Measurements from ENCODE around the gene SNX8. TPM values are rescaled to one million over a fixed set of nuclear protein-coding genes. Genes with fewer than 3 reads are reported as not detected.

Gene SNX8
- total RNA-seq, 1 donor from 2014 or later = 40.7 TPM

DNA sequence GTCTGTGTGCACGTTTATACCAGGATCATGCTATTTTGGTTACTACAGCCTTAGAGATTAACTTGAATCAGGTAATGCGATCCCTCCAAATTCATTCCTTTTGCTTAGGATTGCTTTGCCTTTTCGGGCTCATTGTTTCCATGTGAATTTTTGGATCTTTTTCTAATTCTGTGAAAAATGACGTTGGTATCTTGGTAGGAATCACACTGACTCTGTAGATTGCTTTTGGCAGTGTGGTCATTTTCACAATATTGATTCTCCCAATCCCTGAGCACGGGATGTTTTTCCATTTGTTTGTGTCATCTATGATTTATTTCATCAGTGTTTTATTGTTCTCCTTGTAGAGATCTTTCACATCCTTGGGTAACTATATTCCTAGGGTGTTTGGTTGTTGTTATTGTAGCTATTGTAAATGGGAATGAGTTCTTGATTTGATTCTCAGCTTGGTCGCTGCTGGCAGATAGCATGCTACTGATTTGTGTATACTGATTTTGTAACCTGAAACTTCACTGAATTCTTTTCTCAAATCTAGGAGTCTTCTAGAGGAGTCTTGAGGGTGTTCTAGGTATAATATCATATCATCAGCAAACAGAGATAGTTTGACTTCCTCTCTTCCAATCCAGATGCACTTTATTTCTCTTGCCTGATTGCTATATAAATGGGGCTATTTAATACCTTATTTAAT, 18.2 kb downstream of the SNX8 start:
- peaks cover 9% of the 10 kb centered on the region for H3K4me1 Mint-ChIP-seq (ENCODE audit: unreplicated experiment)
- peak overlapping the region; percentile 65 for H3K27ac Mint-ChIP-seq (ENCODE audit: unreplicated experiment)
- DNase-seq (ENCODE audit: low spot score) = no peak
- no peak overlapping the region for H3K4me3 Mint-ChIP-seq (ENCODE audit: unreplicated experiment)
- TF ChIP-seq, protein P1, sequence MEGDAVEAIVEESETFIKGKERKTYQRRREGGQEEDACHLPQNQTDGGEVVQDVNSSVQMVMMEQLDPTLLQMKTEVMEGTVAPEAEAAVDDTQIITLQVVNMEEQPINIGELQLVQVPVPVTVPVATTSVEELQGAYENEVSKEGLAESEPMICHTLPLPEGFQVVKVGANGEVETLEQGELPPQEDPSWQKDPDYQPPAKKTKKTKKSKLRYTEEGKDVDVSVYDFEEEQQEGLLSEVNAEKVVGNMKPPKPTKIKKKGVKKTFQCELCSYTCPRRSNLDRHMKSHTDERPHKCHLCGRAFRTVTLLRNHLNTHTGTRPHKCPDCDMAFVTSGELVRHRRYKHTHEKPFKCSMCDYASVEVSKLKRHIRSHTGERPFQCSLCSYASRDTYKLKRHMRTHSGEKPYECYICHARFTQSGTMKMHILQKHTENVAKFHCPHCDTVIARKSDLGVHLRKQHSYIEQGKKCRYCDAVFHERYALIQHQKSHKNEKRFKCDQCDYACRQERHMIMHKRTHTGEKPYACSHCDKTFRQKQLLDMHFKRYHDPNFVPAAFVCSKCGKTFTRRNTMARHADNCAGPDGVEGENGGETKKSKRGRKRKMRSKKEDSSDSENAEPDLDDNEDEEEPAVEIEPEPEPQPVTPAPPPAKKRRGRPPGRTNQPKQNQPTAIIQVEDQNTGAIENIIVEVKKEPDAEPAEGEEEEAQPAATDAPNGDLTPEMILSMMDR (IDR thresholded peaks at IDR 0.05; ENCODE audit: unreplicated experiment) = no peak
- H3K27me3 Mint-ChIP-seq (ENCODE audit: unreplicated experiment) = no peaks in the 10 kb centered on the region
- no peaks in the 10 kb centered on the region for H3K9me3 Mint-ChIP-seq (ENCODE audit: unreplicated experiment)
- no peaks in the 10 kb centered on the region for H3K36me3 Mint-ChIP-seq (ENCODE audit: low read depth, unreplicated experiment)

DNA sequence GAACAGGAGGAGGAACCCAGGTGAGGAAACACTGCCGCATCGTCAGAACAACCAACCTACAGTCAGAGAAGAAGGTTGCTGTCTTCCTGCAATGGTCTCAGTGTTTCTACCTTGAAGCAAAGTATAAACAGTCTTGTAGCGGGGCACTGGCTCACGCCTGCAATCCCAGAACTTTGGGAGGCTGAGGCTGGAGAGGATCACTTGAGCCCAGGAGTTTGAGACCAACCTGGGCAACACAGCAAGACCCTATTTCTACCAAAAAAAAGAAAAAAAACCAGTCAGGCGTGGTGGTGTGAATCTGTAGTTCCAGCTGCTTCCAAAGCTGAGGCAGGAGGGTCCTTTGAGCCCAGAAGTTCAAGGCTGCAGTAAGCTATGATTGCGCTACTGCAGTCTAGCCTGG, 23.4 kb downstream of the SNX8 start:
- DNase-seq (ENCODE audit: low spot score) = no peak
- Mint-ChIP-seq H3K9me3 (ENCODE audit: unreplicated experiment) (no peaks in the 10 kb centered on the region), H3K4me3 (ENCODE audit: unreplicated experiment) (no peak overlapping the region), H3K4me1 (ENCODE audit: unreplicated experiment) (no peaks in the 10 kb centered on the region), H3K36me3 (ENCODE audit: low read depth, unreplicated experiment) (peaks cover 4% of the 10 kb centered on the region), H3K27ac (ENCODE audit: unreplicated experiment) (no peak overlapping the region), H3K27me3 (ENCODE audit: unreplicated experiment) (no peaks in the 10 kb centered on the region)
- TF ChIP-seq, protein P1 (IDR thresholded peaks at IDR 0.05; ENCODE audit: unreplicated experiment) = no peak

GRCh38 chr7:2289621-2290020, 24.6 kb downstream of the SNX8 start:
- Mint-ChIP-seq H3K4me3 (ENCODE audit: unreplicated experiment) (no peak overlapping the region), H3K9me3 (ENCODE audit: unreplicated experiment) (no peaks in the 10 kb centered on the region), H3K36me3 (ENCODE audit: low read depth, unreplicated experiment) (peaks cover 4% of the 10 kb centered on the region), H3K4me1 (ENCODE audit: unreplicated experiment) (no peaks in the 10 kb centered on the region), H3K27me3 (ENCODE audit: unreplicated experiment) (no peaks in the 10 kb centered on the region), H3K27ac (ENCODE audit: unreplicated experiment) (no peak overlapping the region)
- TF ChIP-seq, protein P1 (IDR thresholded peaks at IDR 0.05; ENCODE audit: unreplicated experiment) = no peak
- no peak for DNase-seq (ENCODE audit: low spot score)

DNA sequence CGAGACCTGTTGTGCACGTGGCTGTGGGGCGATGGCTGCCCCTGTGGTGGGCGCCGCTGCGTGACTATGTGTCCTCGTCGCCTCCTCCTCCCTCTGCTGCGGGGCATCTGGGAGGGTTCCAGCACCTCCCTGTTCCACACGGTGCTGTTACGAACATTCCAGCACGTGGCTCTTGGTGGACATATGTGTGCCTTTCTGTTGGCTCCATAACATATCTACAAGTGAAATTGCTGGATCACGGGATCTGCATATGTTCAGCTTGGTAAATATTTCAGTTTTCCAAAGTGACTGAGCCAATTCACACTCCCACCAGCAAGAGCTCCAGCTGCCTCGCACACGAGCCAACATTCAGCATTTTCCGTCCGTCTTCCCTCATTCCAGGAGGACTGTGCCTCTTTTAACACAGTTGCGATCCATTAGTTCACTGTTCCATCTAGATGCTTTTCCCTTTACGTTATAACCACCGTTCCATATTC, 25.1 kb downstream of the SNX8 start:
- Mint-ChIP-seq H3K4me1 (ENCODE audit: unreplicated experiment) (no peaks in the 10 kb centered on the region), H3K36me3 (ENCODE audit: low read depth, unreplicated experiment) (peaks cover 4% of the 10 kb centered on the region), H3K27me3 (ENCODE audit: unreplicated experiment) (no peaks in the 10 kb centered on the region), H3K4me3 (ENCODE audit: unreplicated experiment) (no peak overlapping the region), H3K9me3 (ENCODE audit: unreplicated experiment) (no peaks in the 10 kb centered on the region), H3K27ac (ENCODE audit: unreplicated experiment) (no peak overlapping the region)
- DNase-seq (ENCODE audit: low spot score) = no peak
- TF ChIP-seq, protein P1 (IDR thresholded peaks at IDR 0.05; ENCODE audit: unreplicated experiment) = no peak

GRCh38 chr7:2288503-2288902, 25.7 kb downstream of the SNX8 start:
- H3K27me3 Mint-ChIP-seq (ENCODE audit: unreplicated experiment) = no peaks in the 10 kb centered on the region
- H3K9me3 Mint-ChIP-seq (ENCODE audit: unreplicated experiment) = no peaks in the 10 kb centered on the region

More at GRCh38 chr7:2288503-2288902, 25.7 kb downstream of the SNX8 start:
- H3K36me3 Mint-ChIP-seq (ENCODE audit: low read depth, unreplicated experiment) = peaks cover 4% of the 10 kb centered on the region
- no peak for DNase-seq (ENCODE audit: low spot score)
- no peaks in the 10 kb centered on the region for H3K4me1 Mint-ChIP-seq (ENCODE audit: unreplicated experiment)
- H3K4me3 Mint-ChIP-seq (ENCODE audit: unreplicated experiment) = no peak overlapping the region
- TF ChIP-seq, protein P1 (IDR thresholded peaks at IDR 0.05; ENCODE audit: unreplicated experiment) = no peak
- no peak overlapping the region for H3K27ac Mint-ChIP-seq (ENCODE audit: unreplicated experiment)
